Neutrophil (primary cell): ENCODE measurements around the gene PKN1.
"Not testable (repeated sequence)": the region's sequence is repeated elsewhere in the genome, so short reads cannot be mapped to it uniquely, and the experiment has no call there.

Experiments
- H3K27ac ChIP-seq: fragments of 200-600 bp; sonication (generic); 2 replicates; pipeline ENCODE4 v1.5.1; 2016; ENCODE audit warnings: mild to moderate bottlenecking, moderate library complexity
- H3K27me3 ChIP-seq: fragments of 200-600 bp; sonication (generic); 2 replicates; pipeline ENCODE4 v1.6.0; 2016; ENCODE audit warnings: mild to moderate bottlenecking
- H3K36me3 ChIP-seq: fragments of 200-600 bp; sonication (generic); 2 replicates; pipeline ENCODE4 v1.5.1; 2017
- H3K4me1 ChIP-seq, 2 experiments: fragments of 200-600 bp in 1 of 2; sonication (generic) in 1 of 2; 1 replicate in 1 of 2; 2 replicates in 1 of 2; pipeline versions ENCODE4 v1.5.1 to v1.6.1; 2013 to 2016; ENCODE audit warnings: low read depth in 1 of 2, low read length in 1 of 2, mild to moderate bottlenecking in 1 of 2, moderate library complexity in 1 of 2; ENCODE audit not compliant: control insufficient read depth in 1 of 2, insufficient read depth in 1 of 2
- H3K4me3 ChIP-seq, 2 experiments: fragments of 200-600 bp in 1 of 2; sonication (generic) in 1 of 2; 1 replicate in 1 of 2; 2 replicates in 1 of 2; pipeline ENCODE4 v1.5.1; 2013 to 2016; ENCODE audit warnings: low read depth in 1 of 2, low read length in 1 of 2, mild to moderate bottlenecking in 1 of 2, moderate library complexity in 1 of 2
- H3K9me3 ChIP-seq: fragments of 200-600 bp; sonication (generic); 2 replicates; pipeline ENCODE4 v1.5.1; 2016
- TF ChIP-seq, protein P1 (sequence below): fragments of 200-600 bp; sonication (generic); IDR thresholded peaks from 2 replicates; pipeline ENCODE4 v1.5.1; 2016; ENCODE audit warnings: antibody characterized with exemption

The PKN1 gene

GRCh38 chr19:14459703-14460102 lies 26.6 kb downstream of the PKN1 start:
- Histone ChIP-seq H3K4me1 (peaks cover 3 to 9% of the 10 kb centered on the region in 2 experiments), H3K9me3 (no peaks in the 10 kb centered on the region), H3K27me3 (no peaks in the 10 kb centered on the region), H3K4me3 (no peak overlapping the region), H3K27ac (peak overlapping the region; percentile 42), H3K36me3 (peaks cover 96% of the 10 kb centered on the region)
- TF ChIP-seq, protein P1, sequence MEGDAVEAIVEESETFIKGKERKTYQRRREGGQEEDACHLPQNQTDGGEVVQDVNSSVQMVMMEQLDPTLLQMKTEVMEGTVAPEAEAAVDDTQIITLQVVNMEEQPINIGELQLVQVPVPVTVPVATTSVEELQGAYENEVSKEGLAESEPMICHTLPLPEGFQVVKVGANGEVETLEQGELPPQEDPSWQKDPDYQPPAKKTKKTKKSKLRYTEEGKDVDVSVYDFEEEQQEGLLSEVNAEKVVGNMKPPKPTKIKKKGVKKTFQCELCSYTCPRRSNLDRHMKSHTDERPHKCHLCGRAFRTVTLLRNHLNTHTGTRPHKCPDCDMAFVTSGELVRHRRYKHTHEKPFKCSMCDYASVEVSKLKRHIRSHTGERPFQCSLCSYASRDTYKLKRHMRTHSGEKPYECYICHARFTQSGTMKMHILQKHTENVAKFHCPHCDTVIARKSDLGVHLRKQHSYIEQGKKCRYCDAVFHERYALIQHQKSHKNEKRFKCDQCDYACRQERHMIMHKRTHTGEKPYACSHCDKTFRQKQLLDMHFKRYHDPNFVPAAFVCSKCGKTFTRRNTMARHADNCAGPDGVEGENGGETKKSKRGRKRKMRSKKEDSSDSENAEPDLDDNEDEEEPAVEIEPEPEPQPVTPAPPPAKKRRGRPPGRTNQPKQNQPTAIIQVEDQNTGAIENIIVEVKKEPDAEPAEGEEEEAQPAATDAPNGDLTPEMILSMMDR = no peak

- TF ChIP-seq, protein P1 = no peak
- no peak overlapping the region for H3K4me3 ChIP-seq
- H3K4me1 ChIP-seq = peaks cover 3 to 9% of the 10 kb centered on the region in 2 experiments
- H3K36me3 ChIP-seq = peaks cover 96% of the 10 kb centered on the region
- H3K9me3 ChIP-seq = no peaks in the 10 kb centered on the region
- no peak overlapping the region for H3K27ac ChIP-seq
- H3K27me3 ChIP-seq = no peaks in the 10 kb centered on the region
These were observed 27.8 kb downstream of the PKN1 start for GRCh38 chr19:14460935-14461334.

DNA sequence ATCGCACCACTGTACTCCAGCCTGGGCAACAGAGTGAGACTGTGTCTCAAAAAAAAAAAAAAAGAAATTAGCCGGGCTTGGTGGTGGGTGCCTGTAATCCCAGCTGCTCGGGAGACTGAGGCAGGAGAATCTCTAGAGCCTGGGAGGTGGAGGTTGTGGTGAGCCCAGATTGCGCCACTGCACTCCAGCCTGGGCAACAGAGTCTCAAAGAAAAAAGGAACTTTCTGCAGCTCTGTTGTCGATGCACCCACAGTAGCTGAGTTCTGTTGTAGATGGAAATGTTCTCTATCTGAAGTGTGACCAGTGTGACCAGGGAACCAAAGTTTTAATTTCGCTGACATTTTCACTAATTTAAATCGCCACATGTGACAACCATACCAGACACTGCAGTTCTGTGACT lies 29.3 kb downstream of the PKN1 start:
- H3K4me3 ChIP-seq, H3K27me3 ChIP-seq, H3K9me3 ChIP-seq, H3K4me1 ChIP-seq: not testable (repeated sequence)
- peak overlapping the region; percentile 30 for H3K27ac ChIP-seq
- H3K36me3 ChIP-seq = peaks cover 98% of the 10 kb centered on the region

DNA sequence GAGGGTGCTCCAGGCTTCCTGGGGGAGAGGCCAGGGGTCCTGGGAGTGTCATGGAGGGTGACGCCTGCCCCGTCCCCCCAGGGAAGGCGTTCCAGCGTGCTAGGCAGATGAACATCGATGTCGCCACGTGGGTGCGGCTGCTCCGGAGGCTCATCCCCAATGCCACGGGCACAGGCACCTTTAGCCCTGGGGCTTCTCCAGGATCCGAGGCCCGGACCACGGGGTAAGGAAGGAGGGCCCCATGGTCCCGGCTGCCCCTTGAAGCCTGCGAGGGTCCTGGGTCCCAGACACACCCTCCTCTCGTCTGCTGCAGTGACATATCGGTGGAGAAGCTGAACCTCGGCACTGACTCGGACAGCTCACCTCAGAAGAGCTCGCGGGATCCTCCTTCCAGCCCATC lies 30.6 kb downstream of the PKN1 start:
- H3K27me3 ChIP-seq = no peaks in the 10 kb centered on the region
- peaks cover 98% of the 10 kb centered on the region for H3K36me3 ChIP-seq
- peaks cover 3 to 9% of the 10 kb centered on the region in 2 experiments for H3K4me1 ChIP-seq
- no peak overlapping the region for H3K27ac ChIP-seq
- no peaks in the 10 kb centered on the region for H3K9me3 ChIP-seq
- H3K4me3 ChIP-seq = no peak overlapping the region
- TF ChIP-seq, protein P1 = no peak

DNA sequence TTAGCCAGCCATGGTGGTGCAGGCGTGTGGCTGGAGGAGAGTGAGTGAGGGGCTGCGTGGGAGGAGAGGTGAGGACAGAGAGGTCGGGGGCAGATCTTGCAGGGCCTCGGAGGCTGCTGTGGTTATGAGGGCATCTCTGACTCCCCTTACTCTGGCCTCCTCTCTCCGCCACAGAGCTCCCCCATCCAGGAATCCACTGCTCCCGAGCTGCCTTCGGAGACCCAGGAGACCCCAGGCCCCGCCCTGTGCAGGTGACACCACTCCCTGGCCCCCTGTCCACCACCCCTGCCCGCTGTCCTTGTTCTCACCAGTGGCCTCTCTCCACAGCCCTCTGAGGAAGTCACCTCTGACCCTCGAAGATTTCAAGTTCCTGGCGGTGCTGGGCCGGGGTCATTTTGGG lies 34.3 kb downstream of the PKN1 start:
- Histone ChIP-seq H3K9me3 (no peaks in the 10 kb centered on the region), H3K4me1 (peaks cover 6 to 9% of the 10 kb centered on the region in 2 experiments), H3K4me3 (no peak overlapping the region), H3K36me3 (peaks cover 97% of the 10 kb centered on the region), H3K27ac (no peak overlapping the region), H3K27me3 (peaks cover 8% of the 10 kb centered on the region)
- TF ChIP-seq, protein P1 = no peak

DNA sequence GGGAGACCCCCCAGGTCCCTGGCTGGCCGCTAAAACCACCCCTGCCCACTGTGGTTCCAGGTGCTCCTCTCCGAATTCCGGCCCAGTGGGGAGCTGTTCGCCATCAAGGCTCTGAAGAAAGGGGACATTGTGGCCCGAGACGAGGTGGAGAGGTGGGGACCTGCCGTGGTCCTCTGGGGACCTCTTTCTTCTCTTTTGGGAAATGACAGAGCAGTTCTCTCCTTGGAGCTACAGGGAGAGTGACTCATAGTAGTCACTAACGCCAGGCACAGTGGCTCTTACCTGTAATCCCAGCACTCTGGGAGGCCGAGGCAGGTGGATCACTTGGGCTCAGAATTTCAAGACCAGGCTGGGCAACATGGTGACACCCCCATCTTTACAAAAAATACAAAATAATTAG lies 34.7 kb downstream of the PKN1 start:
- Histone ChIP-seq H3K4me1 (peaks cover 9 to 10% of the 10 kb centered on the region in 2 experiments), H3K9me3 (no peaks in the 10 kb centered on the region), H3K4me3 (no peak overlapping the region), H3K27me3 (peaks cover 12% of the 10 kb centered on the region), H3K36me3 (peaks cover 93% of the 10 kb centered on the region), H3K27ac (no peak overlapping the region)
- TF ChIP-seq, protein P1 = no peak
